A673 (cell line): ENCODE data around the gene BACH2. TPM values are rescaled to one million over a fixed set of nuclear protein-coding genes. Genes with fewer than 3 reads are reported as not detected.

Experiments
- BruUV-seq: library from RNA; stranded (reverse); fragments of 400-500 nt; replicated peaks from 2 replicates; lab custom pipeline; 2021; lab: Mats Ljungman, UMichigan
- CTCF ChIA-PET: fragments of 300-600 bp; sonication (Branson Sonifier 250); formaldehyde crosslinking; loops from one replicate; lab custom pipeline; 2022; ENCODE audit warnings: antibody characterized with exemption; lab: Charles Lee
- POLR2A ChIA-PET: fragments of 300-600 bp; sonication (Branson Sonifier 250); formaldehyde crosslinking; loops from one replicate; lab custom pipeline; 2022; ENCODE audit warnings: antibody characterized with exemption; ENCODE audit not compliant: low non-redundant PET; lab: Charles Lee
- DNase-seq: peaks from one replicate; pipeline ENCODE4 v3.0.0-alpha.2; 2015; ENCODE audit warnings: low spot score
- H3K27ac ChIP-seq: fragments of 200-600 bp; sonication (generic); 2 replicates; pipeline ENCODE4 v1.5.1; 2016; ENCODE audit warnings: mixed run types, low read depth, mild to moderate bottlenecking, mixed read lengths, antibody characterized with exemption, low read length; ENCODE audit not compliant: poor library complexity, severe bottlenecking
- H3K27me3 ChIP-seq: fragments of 200-600 bp; sonication (generic); replicated peaks from 2 replicates; pipeline ENCODE4 v1.6.1; 2017; ENCODE audit warnings: mixed run types, low read depth, mild to moderate bottlenecking, mixed read lengths, antibody characterized with exemption, low read length; ENCODE audit not compliant: insufficient read depth, poor library complexity
- H3K36me3 ChIP-seq: fragments of 200-600 bp; sonication (generic); 2 replicates; pipeline ENCODE4 v1.6.1; 2016; ENCODE audit warnings: mixed run types, mild to moderate bottlenecking, mixed read lengths, antibody characterized with exemption, low read length; ENCODE audit not compliant: insufficient read depth, poor library complexity, severe bottlenecking
- H3K4me1 ChIP-seq: fragments of 200-600 bp; sonication (generic); 2 replicates; pipeline ENCODE4 v1.6.1; 2017; ENCODE audit warnings: mixed run types, mild to moderate bottlenecking, mixed read lengths, antibody characterized with exemption, low read length; ENCODE audit not compliant: insufficient read depth, poor library complexity, severe bottlenecking
- H3K4me3 ChIP-seq: fragments of 200-600 bp; sonication (generic); 2 replicates; pipeline ENCODE4 v1.5.1; 2016; ENCODE audit warnings: low read depth, mixed run types, mild to moderate bottlenecking, mixed read lengths, low read length; ENCODE audit not compliant: poor library complexity, severe bottlenecking
- H3K9me3 ChIP-seq: fragments of 200-600 bp; sonication (generic); 2 replicates; pipeline ENCODE4 v1.6.1; 2016; ENCODE audit warnings: mixed run types, low read depth, mild to moderate bottlenecking, mixed read lengths, antibody characterized with exemption, low read length; ENCODE audit not compliant: poor library complexity, severe bottlenecking
- CTCF ChIP-seq: fragments of 300-800, 200-600 bp; sonication (generic); conservative IDR thresholded peaks from 2 replicates; pipeline ENCODE4 v1.5.1; 2017; ENCODE audit warnings: low read depth, mild to moderate bottlenecking, antibody characterized with exemption, low read length, moderate library complexity, mixed read lengths
- EZH2 ChIP-seq: fragments of 200-600 bp; sonication (generic); IDR thresholded peaks from 2 replicates; pipeline ENCODE4 v1.6.1; 2017; ENCODE audit warnings: borderline replicate concordance, low read depth, mild to moderate bottlenecking, mixed read lengths, antibody characterized with exemption, low read length; ENCODE audit not compliant: poor library complexity, severe bottlenecking
- intact Hi-C: fragments of 100-400 bp; cut with micrococcal nuclease; formaldehyde crosslinking; loops from one replicate; pipeline ENCODE4 v1.10.0; 2022; ENCODE audit not compliant: unreplicated experiment
- total RNA-seq: library from RNA; stranded (reverse); gene quantifications from 2 replicates; pipeline ENCODE4 v1.2.3, GENCODE V29; 2021

The BACH2 gene
- total RNA-seq, 1 experiment from 2014 or later = 0.37 TPM

- no peak for TF ChIP-seq EZH2
- no peak for TF ChIP-seq CTCF
- ChIA-PET CTCF (no interaction called here), POLR2A (interaction anchor here (0.6 kb wide), 1 partner anchor 44 kb away, joined by 3 read pairs; no protein-coding TSS in a partner anchor)
- H3K27ac ChIP-seq = no peak overlapping the region
- H3K27me3 ChIP-seq = peaks cover 47% of the 10 kb centered on the region
- BruUV-seq = no TSS peak
- peaks cover 31% of the 10 kb centered on the region for H3K4me1 ChIP-seq
- DNase-seq = no peak
- H3K36me3 ChIP-seq = no peaks in the 10 kb centered on the region
- no peak overlapping the region for H3K4me3 ChIP-seq
- intact Hi-C loops = no loop called here
- no peaks in the 10 kb centered on the region for H3K9me3 ChIP-seq
Measured at GRCh38 chr6:89980353-89980752, 316.3 kb downstream of the BACH2 start.

GRCh38 chr6:89979481-89980119 is 317.0 kb downstream of the BACH2 start:
- TF ChIP-seq CTCF (no peak), EZH2 (no peak)
- no peak for DNase-seq
- Histone ChIP-seq H3K9me3 (no peaks in the 10 kb centered on the region), H3K27me3 (peaks cover 42% of the 10 kb centered on the region), H3K4me3 (no peak overlapping the region), H3K36me3 (no peaks in the 10 kb centered on the region), H3K4me1 (peaks cover 27% of the 10 kb centered on the region), H3K27ac (no peak overlapping the region)
- intact Hi-C loops = loop anchor here (5.0 to 10.0 kb wide), 3 partner anchors 115 to 198 kb away; no protein-coding TSS in a partner anchor
- BruUV-seq = no TSS peak
- CTCF ChIA-PET = no interaction called here
- POLR2A ChIA-PET = interaction anchor here (0.6 kb wide), 1 partner anchor 45 kb away, joined by 3 read pairs; no protein-coding TSS in a partner anchor

DNA sequence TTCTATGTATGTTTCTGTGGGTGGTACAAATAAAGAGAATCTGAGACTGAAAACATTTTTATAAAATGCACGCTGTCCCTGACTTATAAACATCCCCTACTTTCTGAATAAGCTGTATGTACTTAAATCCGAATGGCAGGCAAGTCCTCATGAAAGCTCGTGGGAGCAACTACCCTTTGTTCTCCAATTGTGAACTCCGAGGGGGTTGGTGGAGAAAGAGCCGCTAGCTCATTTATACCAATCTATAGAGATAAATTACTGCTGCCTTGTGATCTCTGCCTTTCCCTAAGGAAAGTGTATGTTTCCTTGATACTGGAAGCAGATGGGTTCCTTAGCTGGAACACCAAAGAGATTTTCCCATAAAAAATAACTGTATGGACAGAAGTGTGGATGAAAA is 317.9 kb downstream of the BACH2 start:
- POLR2A ChIA-PET = no interaction called here
- no peak overlapping the region for H3K27ac ChIP-seq
- peaks cover 34% of the 10 kb centered on the region for H3K27me3 ChIP-seq
- no peaks in the 10 kb centered on the region for H3K9me3 ChIP-seq
- TF ChIP-seq CTCF (no peak), EZH2 (no peak)
- H3K36me3 ChIP-seq = no peaks in the 10 kb centered on the region
- no TSS peak for BruUV-seq
- H3K4me1 ChIP-seq = peaks cover 27% of the 10 kb centered on the region
- CTCF ChIA-PET = interaction anchor here (0.6 to 1.9 kb wide), 2 partner anchors 38 to 598 kb away, joined by 4 to 7 read pairs; no protein-coding TSS in a partner anchor
- DNase-seq = peak; percentile 58
- intact Hi-C loops = loop anchor here (5.0 to 10.0 kb wide), 3 partner anchors 116 to 199 kb away; no protein-coding TSS in a partner anchor
- peak overlapping the region; percentile 11 for H3K4me3 ChIP-seq
